HTR-8/SVneo (cell line): ENCODE measurements around the gene GRAMD1B.
"Not testable (repeated sequence)": the region's sequence is repeated elsewhere in the genome, so short reads cannot be mapped to it uniquely, and the experiment has no call there.

Experiments
- DNase-seq: peaks from one replicate; pipeline ENCODE4 v3.0.0; 2011; ENCODE audit warnings: low spot score, mixed read lengths; ENCODE audit not compliant: insufficient read length
- FAIRE-seq: peaks from 2 replicates; lab custom pipeline; 2011; peaks lifted over from hg19 to GRCh38; lab: Jason Lieb, UNC

The GRAMD1B gene

GRCh38 chr11:123494195-123495050 is 64.4 kb downstream of the GRAMD1B start:
- no peak for FAIRE-seq

GRCh38 chr11:123504401-123504800 is 74.3 kb downstream of the GRAMD1B start:
- no peak for FAIRE-seq
- no peak for DNase-seq

More at GRCh38 chr11:123494195-123495050, 64.4 kb downstream of the GRAMD1B start:
- DNase-seq: no peak

- FAIRE-seq: no peak
- no peak for DNase-seq
Observed at GRCh38 chr11:123505546-123506299, 75.7 kb downstream of the GRAMD1B start.

- FAIRE-seq: no peak
- DNase-seq: no peak
Observed at GRCh38 chr11:123507043-123507442, 77.0 kb downstream of the GRAMD1B start.

- DNase-seq: peak; percentile 15
- no peak for FAIRE-seq
Observed at GRCh38 chr11:123509737-123510578, 79.9 kb downstream of the GRAMD1B start.

- DNase-seq (no peak), FAIRE-seq (no peak)
Observed at GRCh38 chr11:123510579-123510905, 80.5 kb downstream of the GRAMD1B start.

- DNase-seq (peak; percentile 81), FAIRE-seq (peak; percentile 57)
Observed at GRCh38 chr11:123511037-123511870, 81.2 kb downstream of the GRAMD1B start.

- not testable (repeated sequence) for FAIRE-seq, DNase-seq
Observed at GRCh38 chr11:123513309-123513708, 83.2 kb downstream of the GRAMD1B start.

GRCh38 chr11:123516238-123516637 is 86.2 kb downstream of the GRAMD1B start:
- FAIRE-seq (no peak), DNase-seq (no peak)

- DNase-seq: no peak
Observed at GRCh38 chr11:123517559-123518364, 87.7 kb downstream of the GRAMD1B start.

GRCh38 chr11:123518496-123519054 is 88.5 kb downstream of the GRAMD1B start:
- FAIRE-seq (no peak), DNase-seq (no peak)

More at GRCh38 chr11:123517559-123518364, 87.7 kb downstream of the GRAMD1B start:
- FAIRE-seq: no peak

GRCh38 chr11:123519055-123519796 is 89.2 kb downstream of the GRAMD1B start:
- no peak for FAIRE-seq
- peak; percentile 20 for DNase-seq

GRCh38 chr11:123519797-123520193 is 89.7 kb downstream of the GRAMD1B start:
- FAIRE-seq: no peak
- DNase-seq: no peak

GRCh38 chr11:123520476-123520875 is 90.4 kb downstream of the GRAMD1B start:
- not testable (repeated sequence) for FAIRE-seq, DNase-seq

GRCh38 chr11:123521001-123521400 is 90.9 kb downstream of the GRAMD1B start:
- no peak for FAIRE-seq
- DNase-seq: no peak

GRCh38 chr11:123521930-123522329 is 91.9 kb downstream of the GRAMD1B start:
- FAIRE-seq: no peak
- DNase-seq: no peak

GRCh38 chr11:123523539-123523938 is 93.5 kb downstream of the GRAMD1B start:
- DNase-seq (no peak), FAIRE-seq (no peak)

- no peak for DNase-seq
- no peak for FAIRE-seq
Observed at GRCh38 chr11:123525097-123525496, 95.0 kb downstream of the GRAMD1B start.
